HS-5 (cell line): ENCODE data around the gene UTP3.
"Not testable (repeated sequence)": the region's sequence is repeated elsewhere in the genome, so short reads cannot be mapped to it uniquely, and the experiment has no call there.

Source experiments
- DNase-seq: peaks from one replicate; pipeline ENCODE4 v3.0.0-alpha.2; 2012; ENCODE audit warnings: low read depth

Gene UTP3

DNA sequence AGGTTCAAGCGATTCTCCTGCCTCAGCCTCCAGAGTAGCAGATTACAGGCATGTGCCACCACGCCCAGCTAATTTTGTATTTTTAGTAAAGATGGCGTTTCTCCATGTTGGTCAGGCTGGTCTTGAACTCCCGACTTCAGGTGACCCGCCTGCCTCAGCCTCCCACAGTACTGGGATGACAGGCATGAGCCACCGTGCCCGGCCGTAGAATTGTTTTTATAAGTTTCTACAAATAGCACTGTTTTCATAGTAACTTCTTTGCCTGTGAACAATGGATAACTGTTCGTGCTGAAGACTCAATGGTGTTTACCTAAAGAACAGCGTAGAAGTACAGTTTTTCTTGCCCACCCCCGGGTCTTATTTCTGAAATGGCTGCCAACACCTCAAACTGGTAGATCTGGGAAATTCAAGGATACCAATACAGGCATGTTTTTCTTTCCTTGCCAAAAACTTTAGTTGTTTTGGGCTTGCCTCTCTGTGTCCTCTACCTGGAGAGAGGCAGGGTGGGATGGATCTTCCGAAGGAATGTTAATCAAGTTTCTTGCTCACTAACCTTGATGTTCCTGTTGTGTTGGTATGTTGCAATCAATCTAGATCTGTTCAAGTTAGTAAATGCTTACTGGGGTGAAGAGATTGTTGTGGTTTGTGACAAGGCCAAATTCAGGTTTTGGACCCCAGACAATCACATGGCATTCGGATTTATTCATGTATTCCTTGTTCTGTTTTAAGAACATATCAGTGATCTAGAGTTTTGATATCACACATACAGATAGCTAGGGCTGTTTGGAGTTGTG is 30.7 kb downstream of the UTP3 start:
- no peak for DNase-seq

DNA sequence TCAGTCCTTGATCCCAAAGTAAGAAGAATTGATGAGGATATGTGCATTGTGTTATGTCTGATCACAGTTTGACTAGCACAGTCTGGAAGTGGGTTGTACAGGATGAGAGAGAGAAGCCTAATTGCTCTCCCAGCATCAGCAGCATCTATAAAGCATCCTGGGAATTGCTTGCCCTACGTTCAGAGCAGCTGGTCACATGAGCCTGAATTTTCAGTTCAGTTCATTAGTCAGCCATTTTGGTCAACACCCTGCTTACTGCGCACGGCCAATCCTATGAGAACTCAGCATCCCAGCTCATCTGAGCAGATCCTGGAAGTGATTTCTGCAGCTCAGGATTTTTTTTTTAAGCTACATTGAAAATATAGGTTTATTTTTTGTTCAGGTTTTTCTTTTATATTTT is 33.4 kb downstream of the UTP3 start, which contains the start of gene RUFY3:
Gene RUFY3 (plus strand): TSS at position 218 of the 400 bp plus-strand sequence. CDS start 610 bp downstream, outside the sequence.
- peak; percentile 82 for DNase-seq

DNA sequence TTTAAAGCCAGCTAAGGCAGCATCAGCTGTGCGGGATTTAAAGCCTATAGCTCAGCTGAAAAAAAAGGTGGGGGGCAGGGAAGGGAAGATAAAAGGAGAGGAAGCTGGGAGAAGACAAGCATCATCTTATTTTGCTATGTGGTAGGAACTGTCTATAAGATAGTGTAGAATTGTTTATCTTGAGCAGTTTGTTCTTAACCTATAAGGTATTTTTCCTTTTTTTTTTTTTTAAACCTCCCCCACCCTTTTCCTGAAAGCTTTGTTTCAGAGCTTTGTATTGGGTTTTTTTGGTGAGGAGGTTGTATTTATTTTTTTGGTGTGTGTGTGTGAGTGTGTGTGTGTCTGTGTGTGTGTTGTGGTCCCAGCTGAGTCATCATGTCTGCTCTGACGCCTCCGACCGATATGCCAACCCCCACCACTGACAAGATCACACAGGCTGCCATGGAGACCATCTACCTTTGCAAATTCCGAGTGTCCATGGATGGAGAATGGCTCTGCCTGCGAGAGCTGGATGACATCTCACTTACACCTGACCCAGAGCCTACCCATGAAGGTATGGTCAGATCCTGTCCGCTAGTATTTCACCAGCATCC is 34.0 kb downstream of the UTP3 start:
- DNase-seq: no peak

DNA sequence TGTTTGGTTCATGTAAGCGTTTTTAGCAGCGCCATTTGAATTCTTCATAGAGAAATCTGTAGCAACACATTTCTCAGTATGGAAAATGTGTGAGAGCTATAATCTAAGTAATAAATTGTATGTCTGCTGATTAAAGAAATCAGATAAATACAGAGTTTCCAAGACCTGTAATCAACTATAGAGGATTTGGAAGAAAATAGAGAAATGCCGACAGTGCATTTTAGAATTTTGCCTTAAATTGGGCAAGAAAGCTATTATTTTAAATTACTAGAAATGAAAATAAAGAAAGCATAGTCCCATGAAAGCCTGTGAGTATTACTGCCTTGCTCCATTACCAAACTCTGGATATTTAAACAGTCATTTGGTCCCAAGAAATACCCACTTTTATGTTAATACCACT is 36.1 kb downstream of the UTP3 start:
- DNase-seq: no peak

DNA sequence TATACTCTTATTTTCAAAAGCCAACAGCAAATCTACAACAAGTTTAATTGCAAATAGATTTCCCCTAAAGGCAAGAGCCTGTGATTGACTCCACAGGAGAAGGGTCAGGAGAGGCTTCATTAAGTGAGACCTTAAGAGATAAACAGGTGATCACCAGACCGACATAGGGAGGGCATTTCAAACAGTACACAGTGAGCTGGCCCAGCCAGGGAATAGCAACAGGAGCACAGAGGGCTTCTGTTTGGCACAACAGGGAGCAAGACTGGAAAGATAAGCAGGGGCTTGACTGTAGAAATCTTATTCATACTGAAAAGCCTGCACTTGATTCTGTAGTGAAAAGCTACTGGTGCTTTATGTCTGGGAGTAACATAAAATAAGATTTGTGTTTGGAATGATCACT is 37.3 kb downstream of the UTP3 start:
- no peak for DNase-seq

DNA sequence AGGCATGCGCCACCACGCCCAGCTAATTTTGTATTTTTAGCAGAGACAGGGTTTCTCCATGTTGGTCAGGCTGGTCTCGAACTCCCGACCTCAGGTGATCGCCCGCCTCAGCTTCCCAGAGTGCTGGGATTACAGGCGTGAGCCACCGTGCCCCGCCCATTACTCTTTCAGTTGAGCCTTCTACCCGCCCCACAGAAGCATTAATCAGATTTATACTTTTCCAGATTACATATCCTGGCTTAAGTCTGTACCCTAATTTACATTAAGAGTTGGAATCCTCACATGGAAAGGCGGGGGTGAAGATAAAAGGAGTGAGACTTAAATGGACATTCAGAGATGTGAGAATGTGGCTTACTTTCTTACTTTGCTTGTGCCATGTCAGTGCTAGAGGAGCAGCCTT is 38.2 kb downstream of the UTP3 start:
- DNase-seq: not testable (repeated sequence)

DNA sequence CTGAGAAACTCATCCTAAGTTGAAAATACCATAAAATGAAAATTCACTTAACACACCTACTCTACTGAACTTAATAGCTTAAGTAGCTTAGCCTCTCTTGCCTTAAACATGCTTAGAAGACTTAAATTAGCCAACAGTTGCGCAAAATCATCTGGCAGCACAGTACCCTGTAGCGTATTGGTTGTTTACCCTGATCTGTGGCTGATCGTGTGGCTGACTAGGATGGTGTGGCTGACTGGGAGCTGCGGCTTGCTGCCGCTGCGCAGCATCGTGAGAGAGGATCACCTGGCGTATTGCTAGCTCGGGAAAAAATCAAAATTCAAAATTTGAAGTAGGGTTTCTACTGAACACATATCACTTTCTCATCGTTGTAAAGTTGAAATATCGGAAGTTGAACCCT is 39.8 kb downstream of the UTP3 start:
- no peak for DNase-seq

DNA sequence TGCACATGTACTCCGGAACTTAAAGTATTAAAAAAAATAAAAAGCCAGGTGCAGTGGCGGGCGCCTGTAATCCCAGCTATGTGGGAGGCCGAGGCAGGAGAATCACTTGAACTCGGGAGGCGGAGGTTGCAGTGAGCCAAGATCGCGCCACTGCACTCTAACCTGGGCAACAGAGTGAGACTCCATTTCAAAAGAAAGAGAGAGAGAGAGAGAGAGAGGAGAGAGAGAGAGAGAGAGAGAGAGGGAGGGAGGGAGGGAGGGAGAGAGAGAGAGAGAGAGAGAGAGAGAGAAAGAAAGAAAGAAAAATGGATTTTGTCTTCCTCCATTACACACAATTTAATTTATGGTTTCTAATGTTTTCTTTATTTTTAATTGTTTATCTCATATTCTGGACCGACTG is 44.5 kb downstream of the UTP3 start:
- not testable (repeated sequence) for DNase-seq

DNA sequence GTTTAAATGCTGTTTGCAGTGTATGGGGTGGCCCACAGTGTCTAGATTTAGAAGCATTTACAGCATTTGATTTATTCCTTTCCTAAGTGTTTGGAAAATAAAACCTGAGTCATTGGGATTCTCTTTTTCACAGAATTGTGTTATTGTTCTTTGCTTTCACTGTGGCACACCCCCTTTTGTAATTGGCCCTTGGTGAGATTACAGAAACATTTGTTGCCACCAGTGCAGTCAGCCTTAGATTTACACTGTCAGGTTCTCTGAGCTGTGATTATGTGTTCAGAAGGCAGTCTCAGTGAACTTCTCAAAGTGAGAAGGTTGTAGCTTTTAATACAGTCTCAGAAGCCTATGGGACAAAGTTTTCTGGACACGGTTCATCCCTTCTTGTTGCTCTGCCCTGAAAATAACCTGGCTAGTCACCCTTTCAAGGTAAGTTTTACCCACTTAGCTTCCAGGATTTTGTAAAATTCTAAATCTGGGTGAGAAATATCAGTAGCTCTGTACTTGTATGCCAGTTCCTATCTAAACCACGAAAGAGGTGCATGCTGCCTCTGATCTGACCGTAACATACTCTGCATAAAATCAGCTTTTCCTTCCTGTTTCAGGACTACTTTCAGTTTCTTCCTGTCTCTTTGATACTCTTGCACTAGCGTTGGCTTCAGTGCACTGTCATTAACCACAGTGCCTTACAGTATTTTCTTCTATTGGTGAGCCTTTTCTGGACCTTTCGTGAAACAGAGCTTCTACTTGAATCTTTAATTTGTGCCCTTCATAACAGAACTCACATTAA is 46.0 kb downstream of the UTP3 start:
- no peak for DNase-seq

DNA sequence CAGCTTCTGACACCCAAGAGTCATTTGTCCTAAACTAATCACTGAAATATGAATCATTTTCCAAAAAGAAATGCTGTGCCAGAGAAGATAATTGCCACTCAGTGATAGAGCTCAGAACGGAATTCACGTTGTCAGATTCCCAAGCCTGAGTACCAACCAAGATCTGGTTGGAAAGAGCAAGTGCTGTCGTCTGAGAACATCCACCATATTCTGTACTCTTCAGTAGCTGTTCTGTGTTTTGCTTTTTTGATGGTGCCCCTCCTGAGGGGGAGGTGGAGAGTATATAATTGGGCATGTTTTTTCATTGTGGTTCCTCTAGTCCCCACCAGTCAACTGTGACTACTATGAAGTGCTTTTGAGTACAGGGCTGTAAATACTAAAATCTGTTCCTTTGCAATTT is 46.6 kb downstream of the UTP3 start:
- no peak for DNase-seq

DNA sequence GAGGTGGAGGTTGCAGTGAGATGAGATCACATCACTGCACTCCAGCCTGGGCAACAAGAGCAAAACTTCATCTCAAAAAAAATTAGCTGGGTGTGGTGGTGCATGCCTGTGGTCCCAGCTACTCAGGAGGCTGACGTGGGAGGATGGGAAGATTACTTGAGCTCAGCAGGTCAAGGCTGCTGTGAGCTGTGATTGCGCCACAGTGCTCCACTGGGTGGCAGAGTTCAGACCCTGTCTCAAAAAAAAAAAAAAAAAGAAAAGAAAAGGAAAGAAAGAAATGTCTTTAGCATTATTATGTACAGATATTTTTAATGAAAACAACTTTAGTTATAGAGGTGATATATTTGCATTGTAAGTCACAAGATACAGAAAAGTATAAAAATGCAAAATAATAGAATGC is 47.6 kb downstream of the UTP3 start:
- not testable (repeated sequence) for DNase-seq

DNA sequence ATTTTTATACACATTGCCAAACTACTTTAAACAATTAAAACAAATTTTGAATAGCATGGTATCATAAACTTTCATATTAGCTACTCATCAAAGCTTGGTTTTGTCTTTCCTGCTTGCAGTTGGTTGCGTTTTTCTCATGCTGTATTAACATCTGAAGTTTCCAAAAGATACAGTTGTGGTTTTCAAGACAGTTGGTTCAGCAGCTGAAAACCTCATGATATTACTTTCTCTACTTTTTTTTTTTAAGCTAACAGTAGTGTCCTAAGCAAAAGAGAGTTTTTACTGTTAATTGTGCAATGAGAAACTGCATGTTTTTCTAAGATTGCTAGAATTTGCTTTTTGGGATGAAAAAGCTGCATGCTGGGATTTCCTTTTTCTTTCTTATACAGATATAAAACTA is 48.7 kb downstream of the UTP3 start:
- DNase-seq: no peak

DNA sequence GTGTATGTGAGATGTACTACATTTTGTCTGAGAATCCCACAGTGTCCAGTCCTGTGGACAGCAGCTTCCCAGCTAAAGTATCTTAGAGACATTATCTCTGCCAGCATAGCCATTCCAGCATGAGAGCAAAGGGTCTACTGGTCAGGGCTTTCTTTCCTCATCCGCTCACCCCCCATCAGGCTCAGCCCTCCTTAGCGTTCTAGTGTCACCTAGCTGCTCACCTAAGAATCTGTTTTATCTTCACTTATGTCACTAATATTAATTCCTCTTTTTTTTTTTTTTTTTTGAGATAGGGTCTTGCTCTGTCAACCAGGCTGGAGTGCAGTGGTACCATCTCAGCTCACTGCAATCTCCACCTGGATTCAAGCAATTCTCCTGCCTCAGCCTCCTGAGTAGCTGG is 49.1 kb downstream of the UTP3 start:
- DNase-seq: no peak

DNA sequence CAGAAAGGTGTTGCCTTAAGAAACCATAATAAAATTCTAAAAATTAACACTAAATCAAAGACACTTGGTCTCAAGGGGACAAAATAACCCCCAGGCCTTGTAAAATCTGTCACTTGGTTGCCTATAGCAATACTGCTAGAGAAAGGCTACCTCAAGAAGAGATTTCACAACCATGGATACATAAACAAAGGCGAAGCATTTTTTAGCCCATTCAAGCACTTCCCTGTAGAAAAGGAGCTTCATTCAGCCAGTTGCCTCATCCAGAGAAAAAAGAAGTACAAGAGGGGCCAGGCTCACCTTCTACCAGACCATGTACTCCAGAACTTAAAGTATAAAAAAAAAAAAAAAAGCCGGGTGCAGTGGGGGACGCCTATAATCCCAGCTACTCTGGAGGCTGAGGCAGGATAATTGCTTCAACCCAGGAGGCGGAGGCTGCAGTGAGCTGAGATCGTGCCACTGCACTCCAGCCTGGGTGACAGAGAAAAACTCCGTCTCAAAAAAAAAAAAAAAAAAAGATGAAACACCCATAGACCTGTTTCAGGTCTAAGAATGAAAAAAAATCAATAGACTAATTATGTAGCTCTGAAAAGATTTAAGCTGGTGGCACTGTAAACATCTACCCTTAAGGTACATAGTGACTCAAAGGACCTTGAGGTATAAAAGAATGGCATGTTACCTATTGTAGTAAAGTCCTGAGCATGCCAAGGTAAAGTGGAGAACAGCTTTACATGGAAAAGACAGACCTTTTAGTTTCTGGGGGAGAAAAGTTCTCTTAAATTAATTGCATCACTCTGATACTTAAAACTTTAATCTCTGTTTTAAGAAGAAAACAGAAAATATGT is 51.4 kb downstream of the UTP3 start:
- DNase-seq: no peak
